Liver (tissue), 9 donors: ENCODE measurements around the gene DPP9. TPM values are rescaled to one million over a fixed set of nuclear protein-coding genes. Genes with fewer than 3 reads are reported as not detected.

Experiments used
- DNase-seq: peaks from one replicate; pipeline ENCODE4 v3.0.0-alpha.2; 2017; ENCODE audit warnings: low spot score
- H3K27ac ChIP-seq, 2 donors: one replicate each; pipeline ENCODE4 v1.7.0; 2013; ENCODE audit warnings: inconsistent platforms in 2 of 2, low read length in 2 of 2, control low read depth in 1 of 2, low read depth in 1 of 2, mild to moderate bottlenecking in 1 of 2
- H3K27me3 ChIP-seq, 4 donors: one replicate each; pipeline versions ENCODE4 v1.6.1 to v1.7.0; 2013; ENCODE audit warnings: low read length in 3 of 4, inconsistent platforms in 1 of 4, mild to moderate bottlenecking in 1 of 4, moderate library complexity in 1 of 4; ENCODE audit not compliant: control insufficient read depth in 4 of 4, insufficient read depth in 4 of 4
- H3K36me3 ChIP-seq, 4 donors: one replicate each; pipeline versions ENCODE4 v1.6.1 to v1.7.0; 2013; ENCODE audit warnings: low read length in 3 of 4, mild to moderate bottlenecking in 3 of 4, low read depth in 1 of 4, moderate library complexity in 1 of 4; ENCODE audit not compliant: control insufficient read depth in 4 of 4, insufficient read depth in 3 of 4
- H3K4me1 ChIP-seq, 4 donors: one replicate each; pipeline versions ENCODE4 v1.6.1 to v1.7.0; 2013; ENCODE audit warnings: low read length in 3 of 4, mild to moderate bottlenecking in 3 of 4, moderate library complexity in 1 of 4; ENCODE audit not compliant: control insufficient read depth in 4 of 4, insufficient read depth in 4 of 4
- H3K4me3 ChIP-seq, 3 donors: one replicate each; pipeline versions ENCODE4 v1.6.1 to v1.7.0; 2013; ENCODE audit warnings: low read length in 3 of 3, control low read depth in 1 of 3, low read depth in 1 of 3, mild to moderate bottlenecking in 1 of 3
- H3K9ac ChIP-seq, 2 donors: one replicate each; pipeline ENCODE4 v1.7.0; 2013; ENCODE audit warnings: low read length in 2 of 2, mild to moderate bottlenecking in 2 of 2, moderate library complexity in 2 of 2, control low read depth in 1 of 2, low read depth in 1 of 2
- H3K9me3 ChIP-seq, 4 donors: one replicate each; pipeline versions ENCODE4 v1.6.1 to v1.7.0; 2013; ENCODE audit warnings: low read length in 3 of 4; ENCODE audit not compliant: control insufficient read depth in 4 of 4
- ATF3 ChIP-seq: IDR thresholded peaks from 2 replicates; pipeline ENCODE4 v1.6.1; 2016; ENCODE audit warnings: antibody characterized with exemption
- CTCF ChIP-seq: fragments of 150-350 bp; IDR thresholded peaks from 2 replicates; pipeline ENCODE4 v1.5.1; 2017; ENCODE audit warnings: improper control_type of control experiment, low read depth, low read length; ENCODE audit not compliant: missing input control
- EGR1 ChIP-seq, 2 donors: IDR thresholded peaks; 2 replicates each; pipeline ENCODE4 v1.6.1; 2016 to 2018; ENCODE audit warnings: antibody characterized with exemption in 2 of 2, low read depth in 2 of 2
- FOXA1 ChIP-seq: IDR thresholded peaks from 2 replicates; pipeline ENCODE4 v1.6.1; 2016; ENCODE audit warnings: antibody characterized with exemption
- FOXA2 ChIP-seq: IDR thresholded peaks from 2 replicates; pipeline ENCODE4 v1.6.1; 2016; ENCODE audit warnings: antibody characterized with exemption
- GABPA ChIP-seq, 2 donors: IDR thresholded peaks in 1 of 2; conservative IDR thresholded peaks in 1 of 2; 2 replicates each; pipeline ENCODE4 v1.6.1; 2016; ENCODE audit warnings: antibody characterized with exemption in 2 of 2, mild to moderate bottlenecking in 1 of 2, moderate library complexity in 1 of 2
- HNF4A ChIP-seq, 2 donors: conservative IDR thresholded peaks; 2 replicates each; pipeline ENCODE4 v1.6.1; 2016; ENCODE audit warnings: antibody characterized with exemption in 2 of 2, mild to moderate bottlenecking in 2 of 2
- HNF4G ChIP-seq: IDR thresholded peaks from 2 replicates; pipeline ENCODE4 v1.6.1; 2016; ENCODE audit warnings: antibody characterized with exemption
- JUND ChIP-seq, 2 donors: IDR thresholded peaks; 2 replicates each; pipeline ENCODE4 v1.6.1; 2016; ENCODE audit warnings: antibody characterized with exemption in 2 of 2
- MAX ChIP-seq: IDR thresholded peaks from 2 replicates; pipeline ENCODE4 v1.6.1; 2016; ENCODE audit warnings: antibody characterized with exemption
- NR2F2 ChIP-seq: IDR thresholded peaks from 2 replicates; pipeline ENCODE4 v1.6.1; 2016; ENCODE audit warnings: antibody characterized with exemption
- RAD21 ChIP-seq, 2 donors: IDR thresholded peaks; 2 replicates each; pipeline ENCODE4 v1.6.1; 2016; ENCODE audit warnings: antibody characterized with exemption in 2 of 2, mild to moderate bottlenecking in 2 of 2
- RXRA ChIP-seq, 2 donors: IDR thresholded peaks; 2 replicates each; pipeline ENCODE4 v1.6.1; 2017 to 2018; ENCODE audit warnings: antibody characterized with exemption in 2 of 2, mild to moderate bottlenecking in 1 of 2
- SP1 ChIP-seq: IDR thresholded peaks from 2 replicates; pipeline ENCODE4 v1.6.1; 2018; ENCODE audit warnings: antibody characterized with exemption, mild to moderate bottlenecking
- TAF1 ChIP-seq: conservative IDR thresholded peaks from 2 replicates; pipeline ENCODE4 v1.6.1; 2016; ENCODE audit warnings: antibody characterized with exemption, mild to moderate bottlenecking
- YY1 ChIP-seq: IDR thresholded peaks from 2 replicates; pipeline ENCODE4 v1.6.1; 2016; ENCODE audit warnings: antibody characterized with exemption, mild to moderate bottlenecking
- ZBTB33 ChIP-seq: IDR thresholded peaks from 2 replicates; pipeline ENCODE4 v1.6.1; 2016; ENCODE audit warnings: antibody characterized with exemption
- WGBS: extraction: QIAGEN DNeasy Blood & Tissue Kit; methylation state at CpG from one replicate; pipeline ENCODE4 v1.1.7; 2013; 5-methylcytosine and 5-hydroxymethylcytosine counted together
- polyA plus RNA-seq, 2 donors: library from polyadenylated mRNA; stranded (reverse) in 1 of 2; unstranded in 1 of 2; fragments of 200-250 nt in 1 of 2; fragments of >200 nt in 1 of 2; fragmentation: Nextera tagmentation in 1 of 2; extraction: Ambion mirVana in 1 of 2; gene quantifications; one replicate each; pipeline versions ENCODE4 v1.2.1 to v1.2.3, GENCODE V29; 2013 to 2015
- total RNA-seq, 2 donors: library from RNA; depleted of rRNA; stranded (reverse); fragments of >200 nt; gene quantifications; one replicate each; pipeline ENCODE4 v1.2.3, GENCODE V29; 2014
- TF ChIP-seq, protein P1 (sequence below): IDR thresholded peaks from 2 replicates; pipeline ENCODE4 v1.6.1; 2016; ENCODE audit warnings: antibody characterized with exemption, mild to moderate bottlenecking
- donor health status: healthy.
- donor health status: healthy.
- donor health status: healthy.
- donor health status: healthy.
- donor health status: healthy.

The DPP9 gene
- total and polyA plus RNA-seq, 4 donors, result 20.5 to 74.5 (median 40.3) TPM

- TF ChIP-seq, protein P1, sequence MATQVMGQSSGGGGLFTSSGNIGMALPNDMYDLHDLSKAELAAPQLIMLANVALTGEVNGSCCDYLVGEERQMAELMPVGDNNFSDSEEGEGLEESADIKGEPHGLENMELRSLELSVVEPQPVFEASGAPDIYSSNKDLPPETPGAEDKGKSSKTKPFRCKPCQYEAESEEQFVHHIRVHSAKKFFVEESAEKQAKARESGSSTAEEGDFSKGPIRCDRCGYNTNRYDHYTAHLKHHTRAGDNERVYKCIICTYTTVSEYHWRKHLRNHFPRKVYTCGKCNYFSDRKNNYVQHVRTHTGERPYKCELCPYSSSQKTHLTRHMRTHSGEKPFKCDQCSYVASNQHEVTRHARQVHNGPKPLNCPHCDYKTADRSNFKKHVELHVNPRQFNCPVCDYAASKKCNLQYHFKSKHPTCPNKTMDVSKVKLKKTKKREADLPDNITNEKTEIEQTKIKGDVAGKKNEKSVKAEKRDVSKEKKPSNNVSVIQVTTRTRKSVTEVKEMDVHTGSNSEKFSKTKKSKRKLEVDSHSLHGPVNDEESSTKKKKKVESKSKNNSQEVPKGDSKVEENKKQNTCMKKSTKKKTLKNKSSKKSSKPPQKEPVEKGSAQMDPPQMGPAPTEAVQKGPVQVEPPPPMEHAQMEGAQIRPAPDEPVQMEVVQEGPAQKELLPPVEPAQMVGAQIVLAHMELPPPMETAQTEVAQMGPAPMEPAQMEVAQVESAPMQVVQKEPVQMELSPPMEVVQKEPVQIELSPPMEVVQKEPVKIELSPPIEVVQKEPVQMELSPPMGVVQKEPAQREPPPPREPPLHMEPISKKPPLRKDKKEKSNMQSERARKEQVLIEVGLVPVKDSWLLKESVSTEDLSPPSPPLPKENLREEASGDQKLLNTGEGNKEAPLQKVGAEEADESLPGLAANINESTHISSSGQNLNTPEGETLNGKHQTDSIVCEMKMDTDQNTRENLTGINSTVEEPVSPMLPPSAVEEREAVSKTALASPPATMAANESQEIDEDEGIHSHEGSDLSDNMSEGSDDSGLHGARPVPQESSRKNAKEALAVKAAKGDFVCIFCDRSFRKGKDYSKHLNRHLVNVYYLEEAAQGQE, result no peak
- TF ChIP-seq EGR1 (IDR thresholded peaks at IDR 0.05; ENCODE audit: low read depth in 2 of 2), result no peak
- no peak for TF ChIP-seq MAX
- TF ChIP-seq ATF3, result no peak
These were observed 33.3 kb downstream of the DPP9 start (continued) for GRCh38 chr19:4690361-4690760.

- no peak for TF ChIP-seq TAF1
- TF ChIP-seq RXRA (IDR thresholded peaks at IDR 0.05), result no peak
- TF ChIP-seq ZBTB33, result no peak
- no peak for TF ChIP-seq HNF4A (conservative IDR thresholded peaks at IDR 0.05)
- no peak for TF ChIP-seq FOXA2
- TF ChIP-seq YY1, result no peak
- TF ChIP-seq, protein P1, result no peak
- TF ChIP-seq FOXA1, result no peak
- no peak for TF ChIP-seq ATF3
- no peak for TF ChIP-seq EGR1 (IDR thresholded peaks at IDR 0.05; ENCODE audit: low read depth in 2 of 2)
- TF ChIP-seq CTCF, result no peak
- TF ChIP-seq MAX, result no peak
- no peak for TF ChIP-seq JUND (IDR thresholded peaks at IDR 0.05)
- no peak for TF ChIP-seq SP1
- TF ChIP-seq NR2F2, result no peak
- no peak for TF ChIP-seq GABPA (IDR thresholded peaks at IDR 0.05 in 1 of 2, conservative IDR thresholded peaks at IDR 0.05 in 1 of 2)
- TF ChIP-seq RAD21 (IDR thresholded peaks at IDR 0.05), result no peak
- no peak for TF ChIP-seq HNF4G
- WGBS, result 97% methylated on average over 19 of the region's 19 CpGs
- DNase-seq, result no peak
- H3K4me1 ChIP-seq, result peaks cover 6 to 28% (median 19%) of the 10 kb centered on the region in 4 donors
- H3K9me3 ChIP-seq, result no peaks in the 10 kb centered on the region
- H3K9ac ChIP-seq, result no peak overlapping the region
- H3K27me3 ChIP-seq, result no peaks in the 10 kb centered on the region
- no peak overlapping the region for H3K27ac ChIP-seq
- H3K4me3 ChIP-seq, result no peak overlapping the region
- peaks cover 36 to 69% (median 45%) of the 10 kb centered on the region in 4 donors for H3K36me3 ChIP-seq
These were observed 34.2 kb downstream of the DPP9 start for GRCh38 chr19:4689403-4689802.
